ENCODE results near the gene OTUD3. TPM values are rescaled to one million over a fixed set of nuclear protein-coding genes. Genes with fewer than 3 reads are reported as not detected.

OTUD3 gene, protein sequence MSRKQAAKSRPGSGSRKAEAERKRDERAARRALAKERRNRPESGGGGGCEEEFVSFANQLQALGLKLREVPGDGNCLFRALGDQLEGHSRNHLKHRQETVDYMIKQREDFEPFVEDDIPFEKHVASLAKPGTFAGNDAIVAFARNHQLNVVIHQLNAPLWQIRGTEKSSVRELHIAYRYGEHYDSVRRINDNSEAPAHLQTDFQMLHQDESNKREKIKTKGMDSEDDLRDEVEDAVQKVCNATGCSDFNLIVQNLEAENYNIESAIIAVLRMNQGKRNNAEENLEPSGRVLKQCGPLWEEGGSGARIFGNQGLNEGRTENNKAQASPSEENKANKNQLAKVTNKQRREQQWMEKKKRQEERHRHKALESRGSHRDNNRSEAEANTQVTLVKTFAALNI
- 9.9 and 10.1 TPM in 2 replicates for total RNA-seq

DNA sequence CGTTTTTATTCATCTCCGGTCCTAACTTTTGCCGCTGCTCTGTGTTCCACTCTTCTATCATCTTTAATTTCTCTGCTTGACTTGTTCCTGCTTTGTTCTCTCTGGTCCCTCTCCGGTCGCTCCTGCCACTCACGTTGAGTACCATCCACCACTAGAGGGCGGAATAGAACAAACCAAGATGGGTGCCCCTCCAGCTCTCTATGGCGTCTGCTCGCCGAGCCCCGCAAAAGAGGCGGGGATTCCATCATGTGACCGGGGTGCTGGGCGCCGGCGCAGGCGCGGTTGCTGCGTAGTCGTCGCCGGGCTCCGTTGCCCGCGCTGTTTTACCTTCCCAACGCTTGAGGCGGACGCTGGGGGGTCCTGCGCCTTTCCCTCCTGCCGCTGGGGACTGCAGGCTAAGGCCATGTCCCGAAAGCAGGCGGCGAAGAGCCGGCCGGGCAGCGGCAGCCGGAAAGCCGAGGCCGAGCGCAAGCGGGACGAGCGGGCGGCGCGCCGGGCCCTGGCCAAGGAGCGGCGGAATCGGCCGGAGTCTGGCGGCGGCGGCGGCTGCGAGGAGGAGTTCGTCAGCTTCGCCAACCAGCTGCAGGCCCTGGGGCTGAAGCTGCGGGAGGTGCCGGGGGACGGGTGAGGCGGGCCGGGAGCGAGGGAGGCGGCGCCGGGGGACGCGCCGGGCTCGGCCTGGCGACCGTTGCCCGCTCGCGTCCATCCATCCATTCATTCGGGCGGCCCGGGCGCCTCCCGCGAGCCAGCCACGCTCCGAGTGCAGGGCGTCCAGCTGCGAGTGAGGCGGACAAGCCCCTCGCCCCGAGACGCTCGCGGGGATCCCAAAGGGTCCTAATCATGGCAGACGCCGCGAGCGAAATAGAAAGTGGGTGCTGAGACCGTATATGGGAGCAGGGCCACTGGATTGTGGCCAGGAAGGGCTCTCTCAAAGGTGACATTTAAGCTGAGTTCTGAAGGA, at the start of gene OTUD3:
Gene OTUD3 (plus strand): TSS at position 285 of the 961 bp plus-strand sequence. CDS start 119 bp downstream, at position 404.

DNA sequence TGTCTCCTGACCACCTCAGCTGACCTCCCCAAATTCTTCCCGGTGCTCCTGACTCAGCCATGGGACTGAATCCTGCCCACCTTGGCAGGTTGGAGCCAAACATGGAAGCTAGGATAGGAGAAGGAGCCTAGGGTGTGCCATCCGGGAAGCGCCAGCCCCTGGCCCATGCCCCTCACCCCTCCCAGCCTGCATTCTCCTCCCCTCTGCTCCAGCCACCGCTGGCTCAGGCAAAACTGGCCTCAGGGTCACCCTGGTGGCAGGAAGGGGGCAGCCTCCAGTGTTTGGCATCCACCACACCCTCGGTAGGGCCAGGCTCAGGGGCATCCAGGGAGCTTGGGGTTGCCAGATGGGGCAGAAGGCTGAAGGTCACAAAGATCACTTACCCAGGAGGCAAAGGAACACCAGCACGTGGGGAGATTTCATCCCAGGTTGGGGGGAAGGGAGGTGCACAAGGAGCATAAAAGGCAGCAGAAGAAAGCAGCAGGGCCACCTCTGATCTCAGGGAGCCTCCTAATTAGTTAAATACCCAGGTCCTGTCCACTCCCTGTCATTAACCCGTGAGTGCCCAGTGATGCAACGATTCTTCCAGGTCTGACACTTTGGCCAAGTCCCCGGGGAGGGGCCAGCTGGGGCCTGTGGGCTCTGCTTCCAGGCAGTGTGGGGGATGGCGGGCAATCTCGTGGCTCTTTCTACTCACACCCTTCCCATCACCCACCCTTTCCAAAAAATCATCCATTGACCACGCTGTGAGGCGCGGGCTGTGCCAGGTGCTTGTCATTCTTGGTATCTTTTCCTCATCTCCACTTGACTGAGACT, 41.1 kb downstream of the OTUD3 start, which contains the start of gene PLA2G2E:
Gene PLA2G2E (minus strand): TSS at position 481 of the 816 bp plus-strand sequence. CDS start 58 bp downstream, at position 423.

Other genes with a start within 250 kb of the OTUD3 start
- gene NBL1, start 238.1 kb upstream of the OTUD3 start, total RNA-seq: 54.7 and 211 TPM in 2 replicates
- not detected in 2 replicates for gene HTR6, start 217.5 kb upstream of the OTUD3 start, total RNA-seq
- 3.4 and 15.0 TPM in 2 replicates for gene TMCO4, start 82.5 kb upstream of the OTUD3 start, total RNA-seq
- not detected in 2 replicates for gene RNF186, start 67.1 kb upstream of the OTUD3 start, total RNA-seq
- gene PLA2G2E, start 41.2 kb downstream of the OTUD3 start, total RNA-seq: not detected in 2 replicates
- not detected in 2 replicates for gene PLA2G2A, start 97.2 kb downstream of the OTUD3 start, total RNA-seq
- gene PLA2G5, start 187.8 kb downstream of the OTUD3 start, total RNA-seq: not detected in 2 replicates
- not detected in 2 replicates for gene PLA2G2D, start 237.1 kb downstream of the OTUD3 start, total RNA-seq